Glomerular endothelial cell (primary cell): ENCODE data around the gene HMGCL. TPM values are rescaled to one million over a fixed set of nuclear protein-coding genes. Genes with fewer than 3 reads are reported as not detected.
"Not testable (repeated sequence)": the region's sequence is repeated elsewhere in the genome, so short reads cannot be mapped to it uniquely, and the experiment has no call there.

Experiments
- DNase-seq: peaks from one replicate; pipeline ENCODE4 v3.0.0-alpha.2; 2011; ENCODE audit warnings: low read depth, low spot score; ENCODE audit errors: extremely low read depth
- total RNA-seq: library from RNA; depleted of rRNA; stranded (reverse); fragments of >200 nt; gene quantifications from 2 replicates; pipeline ENCODE4 v1.2.3, GENCODE V29; 2015

Gene HMGCL
- total RNA-seq, 1 donor from 2014 or later = 40.4 TPM

GRCh38 chr1:23827717-23828116 lies 2.5 kb upstream of the HMGCL start:
- DNase-seq = no peak

- DNase-seq = not testable (repeated sequence)
Observed at GRCh38 chr1:23826590-23826989, 1.4 kb upstream of the HMGCL start.

DNA sequence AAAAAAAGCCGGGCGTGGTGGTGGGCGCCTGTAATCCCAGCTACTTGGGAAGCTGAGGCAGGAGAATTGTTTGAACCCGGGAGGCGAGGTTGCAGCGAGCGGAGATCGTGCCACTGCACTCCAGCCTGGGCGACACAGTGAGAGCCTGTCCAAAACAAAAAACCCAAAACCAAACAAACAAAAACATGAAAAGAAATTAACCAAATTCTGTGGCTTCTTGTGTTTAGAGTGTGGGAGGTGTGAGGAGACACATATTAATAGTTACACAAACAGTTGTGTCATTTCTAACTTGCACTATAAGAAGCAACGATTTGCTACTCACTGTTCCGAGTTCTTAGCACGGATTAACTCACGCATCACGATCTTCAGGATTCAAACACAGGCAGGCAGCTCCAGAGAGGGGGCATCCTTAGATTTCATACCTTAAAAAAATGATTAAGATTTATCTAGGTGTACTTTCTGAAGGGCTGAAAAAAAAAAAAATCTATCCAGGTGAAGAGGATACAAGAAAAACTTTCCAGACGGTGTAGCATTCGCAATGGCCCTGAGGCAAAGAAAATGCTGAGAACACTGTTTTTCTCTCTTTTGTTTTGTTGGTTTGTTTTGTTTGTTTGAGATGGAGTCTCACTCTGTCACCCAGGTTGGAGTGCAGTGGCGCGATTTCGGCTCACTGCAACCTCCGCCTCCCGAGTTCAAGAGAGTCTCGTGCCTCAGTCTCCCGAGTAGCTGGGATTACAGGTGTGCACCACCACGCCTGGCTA lies 713 bp upstream of the HMGCL start:
- DNase-seq = no peak

- no peak for DNase-seq
Observed at GRCh38 chr1:23824711-23825075, 536 bp downstream of the HMGCL start.

DNA sequence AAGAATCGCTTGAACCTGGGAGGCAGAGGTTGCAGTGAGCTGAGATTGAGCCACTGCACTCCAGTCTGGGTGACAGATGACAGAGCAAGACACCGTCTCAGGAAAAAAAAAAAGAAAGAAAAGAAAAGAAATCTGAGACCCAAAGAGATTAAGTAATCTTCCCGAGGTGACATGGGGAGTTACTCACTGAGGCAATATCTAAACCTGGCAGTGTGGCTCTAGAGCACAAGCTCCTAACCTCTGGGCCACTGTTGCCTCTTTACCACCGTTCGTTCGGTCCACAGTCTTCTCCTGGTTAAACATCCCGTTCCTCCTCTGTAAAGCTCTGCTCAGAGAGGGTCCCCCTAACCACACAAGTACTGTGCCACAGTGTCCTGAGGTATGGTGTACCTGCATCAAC lies 1.5 kb downstream of the HMGCL start:
- DNase-seq = no peak

DNA sequence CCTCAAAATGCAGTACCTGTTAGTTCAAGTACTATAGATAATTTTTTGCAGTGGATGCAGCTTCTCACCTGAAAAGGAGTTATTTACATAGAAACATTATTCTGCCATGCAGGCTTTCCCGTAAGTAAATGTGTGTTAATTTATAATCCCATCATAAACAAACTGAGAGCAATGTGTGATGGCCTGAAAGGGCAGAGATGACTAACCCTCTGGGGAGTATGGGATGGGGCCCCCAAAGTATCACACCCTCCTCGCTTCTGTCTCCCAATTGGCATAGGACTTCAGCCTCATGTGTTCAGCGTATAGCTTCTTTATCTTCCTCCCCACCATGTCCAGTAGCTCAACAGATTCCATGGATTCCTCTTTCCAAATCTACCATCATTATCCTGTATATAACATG lies 7.6 kb downstream of the HMGCL start:
- no peak for DNase-seq

- no peak for DNase-seq
Observed at GRCh38 chr1:23816906-23817305, 8.3 kb downstream of the HMGCL start.

GRCh38 chr1:23816361-23816760 lies 8.9 kb downstream of the HMGCL start:
- no peak for DNase-seq

DNA sequence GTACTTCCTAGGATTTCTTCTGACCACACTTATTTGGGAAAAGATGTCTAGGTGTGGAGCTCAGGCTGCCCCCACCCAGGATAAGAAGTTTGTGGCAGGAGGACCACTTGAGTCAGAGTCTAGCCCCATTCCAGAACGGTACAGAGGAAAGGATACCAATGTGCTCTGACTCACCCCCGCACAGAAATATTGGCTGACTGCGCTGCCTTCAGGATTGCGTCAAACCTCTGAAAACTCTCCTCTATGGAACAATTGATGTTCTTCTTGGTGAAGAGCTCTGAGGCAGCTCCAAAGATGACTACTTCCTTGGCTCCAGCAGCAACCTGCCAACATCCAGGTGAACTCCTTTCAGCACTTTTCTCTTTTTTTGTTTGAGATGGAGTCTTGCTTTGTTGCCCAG lies 11.2 kb downstream of the HMGCL start:
- DNase-seq = no peak

DNA sequence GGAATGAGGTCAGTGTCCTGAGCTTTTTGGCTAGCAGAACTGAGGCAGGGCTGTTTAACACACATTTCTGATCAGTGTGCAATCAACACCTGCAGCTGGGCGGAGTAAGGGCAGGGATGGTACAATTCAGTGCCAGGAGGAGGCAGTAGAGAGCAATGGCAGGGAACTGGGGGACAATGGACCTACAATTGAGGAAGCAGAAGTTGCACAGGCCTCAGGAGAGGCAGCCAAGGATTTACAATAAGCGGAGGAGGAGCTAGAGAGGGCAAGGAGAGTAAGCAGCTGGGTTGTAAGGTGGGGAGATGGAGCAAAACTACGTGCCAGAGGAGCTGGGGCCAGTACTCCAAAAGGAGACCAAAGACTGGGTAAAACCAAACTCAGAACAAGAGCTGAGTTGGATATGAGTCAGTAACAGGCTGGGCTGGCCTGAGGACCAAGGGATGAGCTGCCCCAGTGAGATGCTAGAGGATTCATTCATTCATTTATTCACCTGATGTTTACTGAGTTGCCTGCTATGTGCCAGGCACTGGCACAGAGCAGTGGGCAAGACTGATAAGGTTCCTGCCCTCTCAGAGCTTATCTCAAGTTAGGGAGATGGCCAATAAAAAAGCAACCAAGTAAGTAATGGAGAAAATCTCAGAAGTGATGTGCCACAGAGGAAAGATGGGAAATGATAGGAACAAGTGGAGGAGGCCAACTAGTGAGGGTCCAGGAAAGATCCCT lies 14.2 kb downstream of the HMGCL start:
- no peak for DNase-seq

GRCh38 chr1:23809751-23810171 lies 15.5 kb downstream of the HMGCL start:
- DNase-seq = no peak

GRCh38 chr1:23807453-23807852 lies 17.8 kb downstream of the HMGCL start:
- DNase-seq = no peak

DNA sequence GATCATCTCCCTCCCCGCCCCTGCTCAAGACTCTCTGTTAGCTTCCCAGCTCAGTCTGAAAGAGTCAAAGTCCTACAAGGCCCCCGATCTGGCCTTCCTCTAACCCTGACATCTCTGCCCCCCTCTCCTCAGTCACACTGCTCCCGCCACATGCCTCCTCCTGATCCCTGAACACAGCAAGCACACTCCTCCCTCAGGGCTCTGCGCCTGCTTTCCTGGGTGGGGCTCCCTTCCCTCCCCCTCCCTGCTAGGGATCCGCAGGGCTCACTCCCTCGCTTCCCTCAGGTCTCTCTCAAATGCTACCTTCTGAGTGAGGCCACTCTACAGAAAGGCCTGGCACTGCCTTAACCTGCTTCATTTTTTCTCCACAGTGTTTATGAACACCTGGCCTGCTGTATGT lies 18.9 kb downstream of the HMGCL start:
- no peak for DNase-seq

- no peak for DNase-seq
Observed at GRCh38 chr1:23805025-23805424, 20.2 kb downstream of the HMGCL start.

GRCh38 chr1:23804183-23804835 lies 20.9 kb downstream of the HMGCL start:
- no peak for DNase-seq

DNA sequence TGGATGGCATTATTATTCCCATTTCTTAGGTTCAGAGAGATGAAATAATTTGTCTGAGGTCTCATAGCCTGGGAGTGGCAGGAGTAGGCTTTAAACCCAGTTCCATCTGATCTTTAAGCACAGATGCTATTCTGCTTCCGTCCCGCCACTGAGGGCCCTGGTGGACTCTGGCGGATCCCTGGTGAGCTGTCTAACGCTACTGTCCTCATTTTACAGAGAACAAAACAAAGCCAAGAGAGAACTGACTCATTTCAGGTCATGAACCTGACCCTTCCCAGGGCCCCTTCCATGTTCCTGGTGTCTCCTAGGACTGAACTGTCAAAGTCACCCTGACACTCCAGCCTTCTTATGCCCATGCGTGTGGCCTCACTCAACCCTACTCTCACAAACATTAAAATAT lies 21.6 kb downstream of the HMGCL start:
- no peak for DNase-seq

DNA sequence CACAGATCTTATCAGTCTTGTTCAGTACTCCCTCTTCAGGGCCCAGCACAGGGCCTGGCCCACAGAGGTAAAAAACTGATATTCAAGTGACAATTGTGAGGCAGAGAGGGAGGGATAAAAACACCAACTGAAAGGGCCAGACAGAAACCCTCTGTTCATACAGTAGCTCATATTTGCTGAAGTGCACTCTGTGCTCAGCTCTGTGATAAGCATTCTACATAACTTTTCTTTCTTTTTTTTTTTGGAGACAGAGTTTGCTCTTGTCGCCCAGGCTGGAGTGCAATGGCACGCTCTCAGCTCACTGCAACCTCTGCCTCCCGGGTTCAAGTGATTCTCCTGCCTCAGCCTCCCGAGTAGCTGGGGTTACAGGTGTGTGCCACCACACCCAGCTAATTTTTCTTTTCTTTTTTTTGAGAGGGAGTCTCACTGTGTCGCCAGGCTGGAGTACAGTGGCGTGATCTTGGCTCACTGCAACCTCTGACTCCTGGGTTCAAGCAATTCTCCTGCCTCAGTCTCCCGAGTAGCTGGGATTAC lies 22.4 kb downstream of the HMGCL start:
- not testable (repeated sequence) for DNase-seq

GRCh38 chr1:23801876-23802275 lies 23.4 kb downstream of the HMGCL start:
- no peak for DNase-seq

- DNase-seq = no peak
Observed at GRCh38 chr1:23801338-23801748, 23.9 kb downstream of the HMGCL start.

DNA sequence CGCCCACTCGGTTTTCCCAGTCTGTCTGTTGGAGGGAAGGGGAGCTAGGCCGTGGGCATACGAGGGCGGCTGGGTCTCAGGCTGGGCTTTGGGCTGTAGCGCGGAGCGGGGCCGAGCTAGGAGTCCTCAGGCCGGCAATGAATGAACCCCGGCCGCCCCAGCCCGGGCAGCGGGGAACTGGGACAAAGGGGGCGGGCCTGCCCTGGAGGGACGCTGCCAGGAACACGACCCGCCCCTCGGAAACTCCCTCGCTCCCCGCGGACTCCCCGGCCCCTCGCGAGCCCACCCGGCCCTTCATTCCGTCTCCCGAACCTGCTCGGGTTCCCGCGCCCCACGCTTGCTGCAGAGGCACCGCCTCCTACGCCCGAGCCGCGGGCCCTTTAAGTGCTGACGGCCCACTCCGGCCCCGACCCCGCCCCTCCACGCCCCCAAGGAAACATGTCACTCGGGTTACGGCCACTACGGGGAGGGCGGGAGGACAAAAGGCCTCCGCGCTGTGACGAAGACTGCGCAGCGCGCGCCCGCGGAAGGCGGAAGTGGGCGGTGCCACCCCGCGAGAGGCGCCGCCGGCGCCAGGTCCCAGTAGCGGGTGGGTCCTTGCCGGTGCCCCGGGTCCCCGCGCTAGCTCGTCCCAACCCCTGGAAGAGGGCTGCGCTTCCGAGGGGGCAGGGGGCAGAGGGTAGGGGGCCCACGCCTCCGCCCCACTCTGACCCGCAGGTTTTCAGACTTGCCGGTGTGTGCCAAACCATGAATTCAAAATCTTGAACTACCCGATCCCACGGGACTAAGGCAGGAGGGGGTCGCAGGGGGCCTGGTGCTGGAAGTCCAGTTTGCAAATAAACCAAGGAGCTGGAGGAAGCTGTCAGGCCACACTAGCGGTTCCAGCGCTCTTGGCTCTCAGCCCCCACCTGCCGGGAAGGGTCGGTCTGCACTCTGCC lies 24.6 kb downstream of the HMGCL start, which contains the start of gene GALE:
GALE (minus strand) TSS at position 355 of the 938 bp plus-strand sequence. CDS start 1,747 bp downstream, outside the sequence.
- no peak for DNase-seq
